NCI-H748 treated with DMSO at 0.1 percent for 48 hours (cell line): ENCODE results near the gene RANBP3L.

Experiments used
- DNase-seq: peaks from one replicate; lab custom pipeline; 2025; lab: John Stamatoyannopoulos, UW

RANBP3L gene

GRCh38 chr5:36206913-36207312, 94.8 kb downstream of the RANBP3L start:
- no peak for DNase-seq

- DNase-seq: no peak
These were observed 96.4 kb downstream of the RANBP3L start for GRCh38 chr5:36205329-36205728.

- DNase-seq: no peak
These were observed 99.2 kb downstream of the RANBP3L start for GRCh38 chr5:36202521-36202961.

- no peak for DNase-seq
These were observed 101.2 kb downstream of the RANBP3L start for GRCh38 chr5:36200513-36200912.

- DNase-seq: no peak
These were observed 102.1 kb downstream of the RANBP3L start for GRCh38 chr5:36199620-36200019.

- DNase-seq: peak; percentile 70
These were observed 102.9 kb downstream of the RANBP3L start for GRCh38 chr5:36198783-36199182.
